Caki2 (cell line): ENCODE measurements around the gene GMPPA. TPM values are rescaled to one million over a fixed set of nuclear protein-coding genes. Genes with fewer than 3 reads are reported as not detected.

Source experiments
- DNase-seq: peaks from one replicate; pipeline ENCODE4 v3.0.0-alpha.2; 2015; ENCODE audit warnings: low read depth
- in situ Hi-C: cut with HindIII; loops from 2 replicates; pipeline ENCODE4 v1.10.0; 2016; ENCODE audit warnings: low sequenced_read_pairs, low pct_unique_long_range_greater_than_20kb, mixed read lengths
- total RNA-seq: library from RNA; depleted of rRNA; stranded (reverse); fragments of >200 nt; shearing (Covaris generic); gene quantifications from 2 replicates; pipeline ENCODE4 v1.2.3, GENCODE V29; 2014; ENCODE audit warnings: low replicate concordance; rRNA removed

The GMPPA gene
- 88.9 and 95.2 TPM in 2 replicates for total RNA-seq

DNA sequence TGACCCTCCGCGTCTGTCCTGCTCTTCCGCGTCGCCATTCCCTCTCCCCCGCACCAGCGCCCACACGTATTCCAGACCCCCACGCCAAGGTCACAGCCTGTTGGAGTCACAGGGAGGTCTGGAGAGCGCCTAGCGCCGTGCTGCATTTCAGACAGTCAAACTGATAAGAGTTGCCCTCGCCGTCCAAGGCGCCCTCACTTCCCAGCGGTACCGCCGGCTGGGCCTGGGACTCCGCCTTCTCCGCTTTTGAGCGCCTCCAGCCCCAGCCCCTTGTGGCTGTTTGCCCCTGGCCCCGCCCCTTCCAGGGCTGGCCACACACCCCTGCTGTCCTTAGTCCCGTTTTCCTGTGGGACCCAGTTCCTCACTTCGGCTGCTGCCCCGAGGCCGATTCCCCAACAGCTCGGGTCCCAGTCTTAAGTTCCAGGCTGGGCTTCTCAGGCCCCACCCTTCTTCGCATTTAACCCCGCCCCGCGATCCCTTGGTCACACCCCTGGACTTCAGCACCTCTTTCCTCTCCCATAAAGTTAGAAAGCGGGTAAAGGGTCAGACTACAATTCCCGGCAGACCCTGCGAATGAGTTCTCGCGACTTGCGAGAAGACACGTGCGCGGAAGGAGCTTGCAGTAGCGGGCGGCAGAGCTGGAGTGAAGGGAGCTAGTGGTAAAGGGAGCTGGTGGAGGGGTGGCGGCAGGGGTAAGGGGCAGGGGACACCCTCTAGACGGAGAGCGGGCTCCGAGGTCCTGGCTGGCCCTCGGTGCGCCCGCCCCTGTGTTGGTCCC lies at the start of gene GMPPA:
Gene GMPPA (plus strand): TSS at position 612 of the 778 bp plus-strand sequence. CDS start 1,085 bp downstream, outside the sequence.
- in situ Hi-C loops, result no loop called here
- peak; percentile 99 for DNase-seq

GRCh38 chr2:219449609-219450008 lies 49.1 kb upstream of the GMPPA start:
- DNase-seq, result no peak
- in situ Hi-C loops, result no loop called here

GRCh38 chr2:219451661-219452360 lies 46.9 kb upstream of the GMPPA start:
- no peak for DNase-seq
- in situ Hi-C loops, result no loop called here

- in situ Hi-C loops, result no loop called here
- DNase-seq, result peak; percentile 46
Observed at GRCh38 chr2:219452361-219453317, 46.1 kb upstream of the GMPPA start.

DNA sequence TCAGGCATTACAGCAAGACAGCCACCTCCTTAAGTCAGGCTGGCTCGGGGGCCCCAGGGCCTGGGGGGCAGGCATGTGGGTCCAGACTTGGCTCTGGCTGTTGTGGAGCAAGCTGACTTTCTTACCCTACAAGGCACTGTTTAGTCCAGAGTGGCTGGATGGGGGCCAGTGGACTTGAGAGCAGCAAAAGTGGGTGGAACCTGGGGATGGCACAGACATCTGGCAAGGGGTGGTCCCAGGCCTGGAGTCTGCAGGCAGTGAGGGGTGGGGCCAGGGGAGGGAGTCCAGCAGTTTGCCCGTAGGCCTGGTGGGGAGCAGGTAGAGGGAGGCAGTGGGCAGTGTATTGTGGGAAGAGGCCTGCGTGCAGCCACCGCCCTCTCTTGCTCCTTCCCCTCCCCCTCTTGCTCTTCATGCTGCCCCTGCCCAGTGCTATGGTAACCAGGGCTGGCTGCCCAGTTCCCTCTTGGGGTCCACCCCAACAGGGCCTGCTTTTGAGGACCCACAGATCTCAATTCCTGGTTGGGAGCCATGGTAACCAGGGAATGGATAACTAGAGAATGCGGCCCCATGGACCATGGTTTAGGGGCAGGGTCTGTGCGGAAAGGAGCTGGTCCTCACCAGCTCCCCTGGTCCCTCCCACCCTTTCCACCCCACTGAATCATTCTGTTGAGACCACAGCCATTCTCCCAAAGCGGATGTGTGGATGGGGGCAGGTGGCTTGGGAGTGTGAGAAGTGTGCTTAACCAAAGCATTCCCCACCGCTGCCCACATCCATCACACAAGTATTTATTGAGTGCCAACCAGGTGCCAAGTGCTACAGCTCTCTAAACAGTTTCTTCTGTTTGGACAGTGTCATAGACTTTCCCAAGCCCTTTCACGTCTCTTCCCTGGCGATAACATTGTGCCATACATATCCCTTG lies 44.8 kb upstream of the GMPPA start:
- no peak for DNase-seq
- in situ Hi-C loops, result no loop called here

- no peak for DNase-seq
- in situ Hi-C loops, result no loop called here
Observed at GRCh38 chr2:219455581-219455980, 43.1 kb upstream of the GMPPA start.

- in situ Hi-C loops, result no loop called here
- peak; percentile 12 for DNase-seq
Observed at GRCh38 chr2:219457784-219458369, 40.8 kb upstream of the GMPPA start.

DNA sequence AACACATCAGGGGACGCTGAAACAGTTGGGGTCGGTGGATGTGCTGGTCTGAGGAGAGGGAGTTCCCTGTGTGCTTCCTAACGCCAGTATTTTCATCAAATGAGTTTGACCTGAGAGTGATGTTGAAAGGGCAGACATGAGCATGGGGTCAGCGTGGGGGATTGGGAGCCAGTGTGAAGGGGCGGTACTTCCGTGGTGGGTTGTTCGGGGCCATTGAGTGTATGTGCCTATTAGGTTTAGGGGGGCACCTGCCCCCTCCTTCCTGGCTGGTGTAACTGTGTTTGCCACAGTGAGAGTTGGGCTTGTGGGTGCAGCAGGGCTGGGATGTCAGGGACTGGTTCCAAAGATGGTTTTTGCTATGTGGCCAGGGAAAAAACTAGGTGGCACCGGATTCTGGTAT lies 39.7 kb upstream of the GMPPA start:
- DNase-seq, result no peak
- in situ Hi-C loops, result no loop called here

DNA sequence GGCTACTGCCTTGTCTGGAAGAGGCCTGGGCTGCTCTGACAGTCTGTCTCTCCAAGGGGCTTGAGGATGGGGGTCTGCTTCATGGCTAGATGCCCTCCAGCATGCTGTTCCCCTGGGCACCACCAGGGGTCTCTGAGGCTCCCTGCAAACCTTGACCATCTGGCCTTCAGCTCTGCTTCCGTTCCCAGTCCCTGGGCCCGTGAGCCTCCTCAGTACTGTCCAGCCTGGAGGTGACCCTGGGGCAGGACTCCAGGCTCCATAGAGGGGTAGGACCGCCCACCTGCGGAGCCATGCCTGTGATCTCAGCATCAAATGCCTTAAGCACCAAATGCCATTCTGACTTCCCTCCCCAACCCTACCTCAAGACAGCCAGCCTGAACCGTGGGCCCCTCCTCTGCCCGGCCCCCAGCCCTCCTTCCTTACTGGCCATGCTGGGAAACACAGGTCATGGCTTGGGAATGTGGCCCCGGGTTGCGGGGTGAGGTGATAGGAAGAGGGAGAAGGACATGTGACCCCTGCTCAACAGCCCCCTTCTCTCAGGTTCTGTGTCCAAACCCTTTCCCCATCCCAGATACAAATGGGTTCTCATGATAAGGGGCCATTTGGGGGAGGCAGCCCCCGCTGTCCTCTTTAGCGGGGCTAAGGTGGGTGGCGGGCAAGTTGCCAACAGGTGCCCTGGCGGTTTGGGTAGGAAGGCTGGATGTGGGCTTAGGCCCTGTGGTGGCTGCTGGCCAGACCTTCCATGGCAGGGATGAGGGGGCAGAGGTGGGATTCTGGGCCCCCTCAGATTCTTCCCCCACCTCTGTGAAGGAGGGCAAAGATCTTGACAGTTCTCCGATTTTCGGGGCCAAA lies 39.0 kb upstream of the GMPPA start:
- in situ Hi-C loops, result no loop called here
- no peak for DNase-seq

GRCh38 chr2:219460424-219460926 lies 38.2 kb upstream of the GMPPA start:
- no peak for DNase-seq
- in situ Hi-C loops, result no loop called here

GRCh38 chr2:219461047-219461514 lies 37.6 kb upstream of the GMPPA start:
- DNase-seq, result no peak
- in situ Hi-C loops, result no loop called here

- DNase-seq, result no peak
- in situ Hi-C loops, result no loop called here
Observed at GRCh38 chr2:219461669-219462068, 37.0 kb upstream of the GMPPA start.

- no peak for DNase-seq
- in situ Hi-C loops, result no loop called here
Observed at GRCh38 chr2:219462349-219462748, 36.3 kb upstream of the GMPPA start.

DNA sequence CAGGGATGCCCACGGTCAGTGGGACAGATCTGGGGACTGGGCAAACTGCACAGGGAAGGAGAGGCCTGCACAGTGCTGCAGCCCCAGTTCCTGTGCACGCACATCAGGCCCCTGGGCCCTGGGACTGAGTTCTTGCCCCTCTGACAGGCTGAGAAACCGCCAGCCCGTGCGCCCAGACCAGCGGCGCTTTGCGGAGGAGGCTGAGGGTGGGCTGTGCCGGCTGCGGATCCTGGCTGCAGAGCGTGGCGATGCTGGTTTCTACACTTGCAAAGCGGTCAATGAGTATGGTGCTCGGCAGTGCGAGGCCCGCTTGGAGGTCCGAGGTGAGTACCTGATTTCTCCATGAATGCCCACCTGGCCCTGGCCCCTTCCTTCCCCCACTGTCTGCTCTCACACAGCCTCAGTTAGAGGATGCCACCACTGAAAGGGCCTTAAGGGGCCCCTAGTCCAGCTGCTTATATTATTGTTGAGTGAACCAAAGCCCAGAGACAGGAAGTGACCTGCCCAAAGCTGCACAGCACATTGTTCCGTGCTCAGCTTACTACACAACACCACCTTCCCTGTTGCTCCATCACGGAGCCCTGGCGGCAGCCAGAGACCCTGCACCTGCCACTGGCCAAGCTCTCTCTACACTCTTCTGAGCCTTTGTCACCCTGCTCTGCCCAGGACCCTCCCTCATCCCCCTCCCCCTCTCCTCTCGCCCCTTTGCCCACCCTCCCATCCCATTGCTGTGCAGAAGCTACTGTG lies 34.2 kb upstream of the GMPPA start:
- no peak for DNase-seq
- in situ Hi-C loops, result no loop called here

DNA sequence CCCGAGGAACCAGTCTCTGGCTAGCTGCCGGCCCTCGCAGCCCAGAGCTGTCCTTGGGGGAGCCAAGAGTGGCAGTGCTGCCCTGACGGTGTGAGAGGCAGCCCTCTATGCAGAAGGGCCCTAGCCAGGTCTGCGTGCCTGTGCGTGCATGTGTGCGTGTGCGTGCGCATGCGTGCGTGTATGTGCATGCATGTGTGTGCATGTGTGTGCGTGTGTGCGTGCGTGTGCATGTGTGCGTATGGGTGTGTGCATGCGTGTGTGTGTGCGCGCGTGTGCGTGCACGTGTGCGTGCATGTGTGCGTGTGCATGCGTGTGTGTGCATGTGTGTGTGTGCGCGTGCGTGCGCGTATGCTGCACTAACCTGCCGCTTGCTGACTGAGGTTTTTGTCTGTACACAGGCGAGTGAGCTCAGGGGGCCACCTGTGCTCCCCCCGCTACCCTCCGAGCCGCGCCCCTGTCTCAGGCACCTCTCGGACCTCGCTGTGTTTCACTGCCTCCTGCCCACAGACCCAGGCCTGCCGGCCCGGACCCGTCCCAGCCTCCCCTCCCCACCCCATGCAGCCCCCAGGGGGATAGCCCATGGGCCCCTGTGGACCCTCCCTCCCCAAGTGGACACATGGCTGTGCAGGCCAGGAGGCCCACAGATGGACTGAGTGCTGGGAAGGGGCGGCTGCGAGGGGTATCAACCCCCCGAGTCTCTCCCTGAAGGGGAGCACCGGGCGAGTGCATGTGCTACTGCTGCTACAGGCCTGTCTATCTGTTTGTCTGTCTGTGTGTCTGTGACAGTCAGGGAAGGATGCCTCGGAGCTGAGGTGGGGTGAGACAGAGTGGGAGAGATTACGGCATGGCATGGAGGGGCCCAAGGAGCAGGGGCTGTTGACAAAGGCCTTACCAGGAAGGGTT lies 32.8 kb upstream of the GMPPA start:
- DNase-seq, result no peak
- in situ Hi-C loops, result no loop called here
